GM21723 (cell line): ENCODE results near the gene FIGNL1.
A peak's percentile ranks its signal among the peaks of the same experiment; 100 is the strongest.

Experiments
- ATAC-seq: cut with Tn5 transposase; IDR thresholded peaks from one replicate; pipeline ENCODE4 v1.9.1; 2021; ENCODE audit warnings: mild to moderate bottlenecking, moderate library complexity; ENCODE audit not compliant: unreplicated experiment

FIGNL1 gene, protein sequence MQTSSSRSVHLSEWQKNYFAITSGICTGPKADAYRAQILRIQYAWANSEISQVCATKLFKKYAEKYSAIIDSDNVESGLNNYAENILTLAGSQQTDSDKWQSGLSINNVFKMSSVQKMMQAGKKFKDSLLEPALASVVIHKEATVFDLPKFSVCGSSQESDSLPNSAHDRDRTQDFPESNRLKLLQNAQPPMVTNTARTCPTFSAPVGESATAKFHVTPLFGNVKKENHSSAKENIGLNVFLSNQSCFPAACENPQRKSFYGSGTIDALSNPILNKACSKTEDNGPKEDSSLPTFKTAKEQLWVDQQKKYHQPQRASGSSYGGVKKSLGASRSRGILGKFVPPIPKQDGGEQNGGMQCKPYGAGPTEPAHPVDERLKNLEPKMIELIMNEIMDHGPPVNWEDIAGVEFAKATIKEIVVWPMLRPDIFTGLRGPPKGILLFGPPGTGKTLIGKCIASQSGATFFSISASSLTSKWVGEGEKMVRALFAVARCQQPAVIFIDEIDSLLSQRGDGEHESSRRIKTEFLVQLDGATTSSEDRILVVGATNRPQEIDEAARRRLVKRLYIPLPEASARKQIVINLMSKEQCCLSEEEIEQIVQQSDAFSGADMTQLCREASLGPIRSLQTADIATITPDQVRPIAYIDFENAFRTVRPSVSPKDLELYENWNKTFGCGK

DNA sequence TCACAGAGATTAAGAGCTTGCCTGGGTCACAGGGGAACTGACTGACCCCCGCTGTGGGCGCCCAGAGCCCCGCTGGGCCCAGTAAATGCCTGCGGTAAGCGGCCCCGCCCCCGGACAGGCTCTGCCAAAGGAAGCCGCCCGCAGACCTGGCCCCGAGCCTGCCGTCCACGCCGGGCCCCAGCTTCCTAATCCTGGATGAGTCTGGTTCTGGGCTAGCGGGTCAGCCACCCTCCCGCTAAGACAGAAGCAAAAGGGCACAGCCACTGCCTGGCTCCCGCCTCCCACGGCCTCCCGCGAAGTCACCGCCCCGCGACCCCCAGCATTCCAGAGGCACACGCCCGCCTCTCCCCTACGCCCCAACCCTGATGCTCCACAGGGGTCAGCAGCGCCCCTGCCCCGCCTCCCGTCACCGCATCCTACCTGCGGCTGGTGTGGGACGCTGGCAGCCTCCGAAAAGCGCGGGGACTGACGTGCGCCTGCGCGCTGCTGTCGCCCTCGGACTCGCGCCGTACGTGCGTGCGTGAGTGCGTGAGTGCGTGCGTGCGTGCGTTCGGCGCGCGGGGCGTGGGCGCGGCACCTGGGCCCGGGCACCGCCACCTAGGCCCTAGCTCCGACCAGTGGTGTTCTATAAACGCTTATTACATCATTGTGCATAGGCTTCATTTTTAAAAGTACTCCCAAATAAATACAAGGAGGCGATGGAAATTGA lies at the start of gene FIGNL1:
TSS of gene FIGNL1 (minus strand) at position 470 of the 709 bp plus-strand sequence. CDS start 3,063 bp downstream, outside the sequence.
- peak; percentile 84 for ATAC-seq

DNA sequence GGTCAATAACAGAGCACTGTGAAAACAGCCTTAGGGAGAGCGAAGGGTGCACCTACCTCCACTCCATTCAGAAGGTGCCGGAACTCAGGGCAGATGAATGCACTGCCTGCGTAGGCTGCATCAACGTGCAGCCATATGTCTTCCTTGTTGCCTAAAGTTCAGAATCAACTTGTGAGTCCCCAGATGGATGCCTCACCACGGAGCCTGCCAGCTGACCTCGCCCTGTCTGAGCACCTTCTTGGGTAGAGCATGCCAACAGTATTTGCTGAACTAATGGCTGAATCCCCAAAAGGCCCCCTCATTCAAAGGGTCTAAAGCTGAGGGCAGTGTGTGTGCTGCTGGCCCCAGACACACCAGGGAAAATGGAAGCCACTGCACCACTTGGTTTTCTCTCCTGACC lies 48.9 kb upstream of the FIGNL1 start:
- no peak for ATAC-seq

DNA sequence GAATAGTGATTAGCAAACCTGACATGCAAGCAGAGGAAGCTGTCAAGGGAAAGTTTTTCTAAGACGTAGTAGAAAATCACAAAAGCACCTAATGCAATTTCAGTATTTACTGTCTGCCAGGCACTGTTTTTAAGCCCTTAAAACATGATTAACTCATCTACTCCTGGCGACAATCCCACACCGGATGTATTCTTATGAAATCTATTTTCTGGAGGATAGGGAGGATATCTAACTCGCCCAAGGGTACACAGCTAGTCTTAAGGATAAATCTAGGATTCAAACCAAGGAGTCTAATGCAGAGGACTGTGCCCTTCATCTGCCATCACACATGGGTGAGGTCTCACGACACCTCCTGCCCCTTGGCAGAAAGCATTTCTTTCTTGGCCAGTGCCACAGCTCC lies 47.8 kb upstream of the FIGNL1 start:
- no peak for ATAC-seq

DNA sequence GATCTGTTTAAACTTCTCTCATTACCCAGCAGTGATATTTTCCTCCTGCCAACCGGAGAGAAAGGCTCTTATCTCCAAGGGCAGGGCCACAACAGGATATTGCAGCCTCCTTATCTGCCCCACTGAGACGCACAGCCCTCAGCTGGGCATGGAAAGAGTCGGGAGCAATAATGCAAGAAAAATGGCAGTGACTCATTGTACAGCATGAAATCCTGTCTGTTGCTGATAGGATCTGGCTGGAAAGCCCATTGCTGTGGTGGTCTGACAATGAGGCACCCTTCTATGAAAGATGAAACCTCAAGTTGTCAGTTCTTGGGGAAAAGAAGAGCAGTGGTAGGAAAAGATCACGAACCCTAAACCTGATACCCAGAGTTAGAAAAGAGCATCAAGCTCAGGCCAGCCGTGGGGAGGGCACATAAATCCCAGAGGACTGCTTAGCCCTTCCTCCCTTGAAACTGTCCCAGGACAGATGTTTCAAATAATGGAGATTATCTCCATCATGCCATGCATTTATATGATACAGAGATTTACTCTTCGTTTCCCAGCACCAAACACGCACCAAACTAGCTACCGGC lies 47.0 kb upstream of the FIGNL1 start:
- no peak for ATAC-seq

DNA sequence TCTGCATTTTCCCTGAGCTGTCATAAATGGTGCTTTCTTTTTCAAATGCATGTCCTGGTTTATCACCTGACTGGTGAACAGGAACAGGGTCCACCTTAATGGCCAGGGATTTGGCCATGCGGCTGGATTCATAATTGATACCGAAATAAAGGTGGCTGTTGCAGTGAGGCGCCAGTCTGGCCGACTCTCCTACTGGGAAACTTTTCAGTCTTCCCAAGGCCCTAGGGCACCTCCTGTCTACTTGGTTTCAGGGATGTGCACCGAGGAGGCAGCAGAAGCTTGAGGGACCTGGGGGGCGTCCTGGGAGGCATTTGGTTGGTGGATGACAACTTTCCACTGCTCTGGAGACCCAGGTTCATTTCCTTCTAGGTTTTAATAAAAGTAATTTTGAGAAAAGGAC lies 46.4 kb upstream of the FIGNL1 start:
- ATAC-seq, result no peak

DNA sequence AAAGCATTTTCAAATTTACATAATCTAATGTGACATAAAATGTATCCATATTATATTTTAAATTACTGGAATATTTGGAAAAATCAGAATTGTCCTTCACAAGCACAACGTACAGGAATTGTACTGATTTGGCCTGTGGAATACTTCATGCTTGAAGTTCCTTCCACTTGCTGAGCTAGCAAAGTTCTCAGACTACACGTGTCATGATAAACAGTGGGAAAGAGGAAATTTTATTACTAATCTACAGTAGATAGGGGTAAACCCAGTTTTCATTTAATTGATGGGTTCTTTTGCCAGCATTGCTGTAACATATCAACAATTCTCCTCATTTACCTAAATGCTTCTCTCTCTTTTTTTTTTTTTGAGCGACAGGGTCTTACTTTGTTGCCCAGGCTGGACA lies 45.6 kb upstream of the FIGNL1 start:
- no peak for ATAC-seq

DNA sequence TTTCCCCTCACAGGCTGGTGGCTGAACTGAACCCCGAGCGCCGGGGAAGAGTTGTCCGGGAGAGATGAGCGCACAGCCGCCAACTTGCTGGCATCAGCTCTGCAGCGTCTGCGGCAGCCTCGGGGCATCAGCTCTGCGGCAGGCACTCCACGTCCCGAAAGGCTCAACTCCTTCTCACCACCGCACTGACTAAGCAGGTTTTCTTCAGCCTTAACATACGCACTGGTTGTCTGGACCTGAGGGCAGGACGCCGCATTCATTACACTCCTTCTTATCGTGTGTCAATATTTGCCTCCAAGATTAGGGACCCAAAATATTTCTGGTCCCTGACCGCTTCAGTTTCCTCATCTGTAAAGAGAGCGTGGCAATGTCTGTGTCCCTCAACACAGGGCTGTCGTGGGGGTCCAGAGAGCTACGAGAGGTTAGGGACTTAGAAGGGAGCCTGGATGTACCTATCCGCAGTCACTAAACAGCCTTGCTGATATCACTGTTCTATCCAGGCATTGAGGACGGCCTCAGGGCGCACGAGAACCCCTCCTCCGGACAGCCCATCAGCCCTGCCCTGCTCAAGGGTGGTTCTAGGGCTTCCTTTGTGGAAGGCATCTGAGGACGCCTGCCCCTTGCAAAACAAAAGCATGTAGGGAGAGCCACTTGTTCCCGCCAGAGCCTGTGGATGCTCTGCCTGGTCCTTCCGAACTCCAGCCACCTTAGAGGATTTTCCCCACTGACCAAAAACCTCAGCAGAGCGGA lies 42.8 kb upstream of the FIGNL1 start:
- no peak for ATAC-seq

DNA sequence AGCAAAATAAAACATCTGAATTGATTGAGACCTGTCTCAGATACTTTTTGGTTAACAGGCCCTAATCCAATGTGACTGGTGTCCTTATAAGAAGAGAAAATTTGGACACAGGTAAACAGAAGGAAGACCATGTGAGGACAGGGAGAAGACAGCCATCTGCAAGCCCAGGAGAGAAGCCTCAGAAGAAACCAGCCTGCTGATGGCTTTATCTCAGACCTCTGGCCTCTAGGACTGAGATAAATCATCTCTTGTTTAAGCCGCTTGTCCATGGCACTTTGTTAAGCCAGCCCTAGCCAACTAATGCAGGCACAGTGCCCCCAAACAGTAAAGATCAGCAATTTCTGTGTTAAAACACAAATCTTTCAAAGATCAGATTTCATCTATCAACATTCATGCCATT lies 41.8 kb upstream of the FIGNL1 start:
- no peak for ATAC-seq

DNA sequence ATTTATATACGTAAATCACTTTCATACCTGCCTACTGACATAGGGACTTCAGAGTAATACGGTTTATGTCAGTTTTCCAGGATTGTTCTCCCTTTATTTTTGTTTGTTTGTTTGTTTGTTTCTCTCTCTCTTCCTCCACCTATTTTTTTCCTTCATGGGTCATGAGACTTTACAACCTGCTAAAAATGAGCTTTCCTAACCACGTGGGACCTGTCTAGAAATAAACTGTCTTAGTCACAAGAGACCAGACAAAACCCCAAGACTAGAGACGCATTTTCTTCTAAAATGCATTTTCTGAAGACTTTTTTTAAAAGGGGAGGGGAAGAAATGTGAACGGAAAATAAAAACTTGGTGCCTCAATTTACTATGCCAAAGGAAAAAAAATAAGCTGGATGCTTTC lies 41.1 kb upstream of the FIGNL1 start:
- no peak for ATAC-seq

DNA sequence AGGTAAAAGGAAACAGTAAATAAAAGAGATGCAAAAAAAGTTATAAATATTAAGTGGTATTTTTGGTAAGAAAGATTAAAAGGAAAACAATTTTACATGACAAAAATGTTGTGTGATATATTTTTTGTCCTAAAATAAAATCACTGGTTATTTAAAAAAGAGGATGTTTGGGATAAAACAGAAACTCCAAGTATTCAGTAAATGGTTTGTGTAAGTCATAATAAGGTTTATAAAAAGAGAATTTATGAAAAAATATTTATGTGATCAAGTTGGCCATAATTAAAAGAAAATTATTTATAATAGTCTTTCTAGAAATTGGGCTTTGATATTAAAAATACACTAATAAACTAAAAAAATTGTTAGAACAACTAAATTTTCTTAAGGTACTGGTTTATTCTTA lies 38.2 kb upstream of the FIGNL1 start:
- no peak for ATAC-seq

DNA sequence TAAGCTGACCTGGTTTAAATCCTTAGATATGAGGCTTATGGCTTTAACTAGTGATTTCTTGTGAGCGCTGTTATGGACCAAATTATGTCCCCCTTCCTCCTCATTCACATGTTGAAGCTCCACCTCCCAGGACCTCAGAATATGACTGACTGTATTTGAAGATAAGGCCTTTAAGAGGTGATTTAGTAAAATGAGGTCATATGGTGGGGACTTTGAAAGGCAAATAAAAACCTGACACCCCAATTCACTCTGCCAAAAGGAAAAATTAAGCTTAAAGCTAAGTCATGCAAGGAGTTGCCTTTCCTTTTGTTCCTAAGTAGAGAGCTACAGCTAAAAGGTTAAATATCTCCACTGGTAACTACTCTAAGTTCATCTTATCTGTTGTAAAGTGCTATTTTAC lies 36.4 kb upstream of the FIGNL1 start:
- no peak for ATAC-seq

DNA sequence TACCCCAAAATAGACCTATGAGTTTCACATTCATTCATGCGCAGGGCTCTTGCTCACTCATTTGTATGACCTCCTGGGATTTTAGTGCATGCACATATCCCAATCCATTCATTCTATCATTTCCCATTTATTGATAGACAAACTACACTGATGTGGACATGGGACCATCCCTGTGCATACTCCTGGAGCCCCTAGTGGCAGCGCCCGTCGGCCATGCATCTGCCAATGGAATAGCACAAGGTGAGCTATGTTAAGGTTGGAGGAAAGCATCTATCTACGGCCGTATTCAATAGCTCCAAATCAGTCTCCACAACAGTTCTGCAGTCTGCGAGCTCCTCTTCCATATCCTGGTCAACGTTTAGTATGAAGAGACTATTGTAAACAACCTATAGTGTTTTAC lies 31.7 kb upstream of the FIGNL1 start:
- no peak for ATAC-seq

DNA sequence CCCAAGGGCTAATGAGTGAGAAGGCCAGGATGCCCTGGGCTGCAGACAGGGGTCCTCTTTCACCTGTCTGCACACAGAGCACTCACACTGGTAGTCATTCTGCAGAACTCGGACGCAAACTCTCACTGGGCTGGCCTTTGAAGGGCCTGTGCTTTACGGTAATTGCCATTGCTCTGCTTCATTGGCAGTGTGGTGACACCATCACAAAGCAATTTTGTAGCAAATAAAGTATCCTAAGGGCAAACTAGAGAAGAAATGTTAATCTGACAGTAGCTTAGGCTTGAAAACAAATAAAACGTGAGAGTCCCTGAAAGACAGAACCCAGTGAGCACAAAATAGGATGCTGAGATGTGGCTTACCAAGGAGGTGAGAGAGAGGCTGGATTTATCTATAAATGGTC lies 30.6 kb upstream of the FIGNL1 start:
- no peak for ATAC-seq

DNA sequence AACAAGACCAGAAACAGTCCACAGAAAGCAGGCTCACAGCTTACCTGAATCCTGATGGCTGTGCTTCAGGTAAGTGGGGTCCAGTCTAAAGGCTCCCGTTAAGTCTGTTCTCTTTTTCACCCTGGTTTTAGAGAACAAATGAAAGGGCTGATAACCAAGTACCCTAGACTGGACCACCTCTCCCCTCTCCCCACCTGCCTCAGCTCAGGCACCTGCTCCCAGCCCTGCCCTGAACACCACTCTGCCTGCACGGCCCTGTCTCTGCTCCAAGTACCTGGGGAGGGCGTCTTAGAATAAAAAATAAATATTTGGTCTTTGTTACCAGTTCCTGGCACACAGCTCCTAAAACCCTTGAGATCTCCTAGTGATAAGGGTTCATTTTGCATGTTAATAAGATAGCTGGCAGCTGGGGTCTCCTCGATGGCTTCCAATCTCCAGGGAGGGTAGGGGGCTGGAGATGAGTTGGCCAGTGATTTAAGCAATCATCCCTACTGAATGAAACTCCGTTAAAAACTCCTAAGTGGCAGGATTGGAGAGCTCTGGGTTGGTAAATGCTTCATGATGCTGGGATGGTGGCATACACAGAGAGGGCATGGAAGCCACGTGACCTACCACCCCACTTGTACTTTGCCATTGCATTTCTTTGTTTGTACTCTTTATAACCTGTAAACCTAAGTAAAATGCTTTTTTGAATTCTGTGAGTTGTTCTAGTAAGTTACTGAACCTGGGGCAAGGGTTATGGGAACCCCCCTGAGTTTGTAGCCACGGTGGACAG lies 29.8 kb upstream of the FIGNL1 start:
- ATAC-seq, result no peak

DNA sequence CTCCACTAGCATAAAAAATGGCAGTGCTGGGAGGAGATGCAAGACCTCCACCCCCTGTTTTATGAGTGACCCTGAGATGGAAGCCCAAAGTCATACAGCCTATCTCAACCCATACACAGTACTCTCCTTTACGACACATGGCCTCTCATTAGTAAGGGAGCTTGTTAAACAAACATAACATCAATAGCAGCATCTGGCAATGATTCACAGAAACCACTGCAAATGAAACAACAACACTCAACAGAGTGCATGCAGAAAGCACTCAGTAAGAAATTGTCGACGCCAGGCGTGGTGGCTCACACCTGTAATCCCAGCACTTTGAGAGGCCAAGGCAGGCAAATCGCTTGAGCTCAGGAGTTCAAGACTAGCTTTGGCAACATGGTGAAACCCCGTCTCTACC lies 27.5 kb upstream of the FIGNL1 start:
- ATAC-seq, result no peak

DNA sequence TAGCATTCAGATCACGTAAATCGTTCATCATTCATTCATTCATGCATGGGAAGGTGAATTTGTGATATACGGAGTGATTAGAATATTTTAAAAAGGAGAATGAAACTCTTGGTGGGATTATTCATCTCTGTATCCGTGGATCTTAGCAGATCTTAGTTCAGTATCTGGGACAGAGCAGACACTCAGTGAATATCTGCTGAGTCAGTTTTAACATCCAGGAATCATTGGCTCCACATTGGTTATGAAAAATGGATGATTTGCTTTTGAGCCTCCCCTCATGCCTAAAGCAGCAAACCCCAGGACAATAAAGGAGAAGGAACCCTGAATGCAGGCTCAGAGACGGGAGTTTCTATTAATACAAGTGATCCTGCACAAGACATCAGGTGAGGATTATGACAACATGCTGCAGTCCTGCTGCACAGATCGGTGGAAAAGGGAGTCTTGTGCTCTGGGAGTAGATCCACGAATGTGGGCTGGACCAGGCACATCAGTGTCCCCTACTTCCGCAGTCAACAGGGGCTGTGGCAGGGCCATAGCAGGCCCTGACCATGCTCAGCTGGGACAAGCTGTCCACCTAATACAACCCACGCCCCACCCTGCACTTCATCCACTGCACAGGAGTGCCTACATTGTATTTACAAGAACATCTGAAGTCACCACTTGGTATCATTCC lies 26.9 kb upstream of the FIGNL1 start:
- no peak for ATAC-seq

DNA sequence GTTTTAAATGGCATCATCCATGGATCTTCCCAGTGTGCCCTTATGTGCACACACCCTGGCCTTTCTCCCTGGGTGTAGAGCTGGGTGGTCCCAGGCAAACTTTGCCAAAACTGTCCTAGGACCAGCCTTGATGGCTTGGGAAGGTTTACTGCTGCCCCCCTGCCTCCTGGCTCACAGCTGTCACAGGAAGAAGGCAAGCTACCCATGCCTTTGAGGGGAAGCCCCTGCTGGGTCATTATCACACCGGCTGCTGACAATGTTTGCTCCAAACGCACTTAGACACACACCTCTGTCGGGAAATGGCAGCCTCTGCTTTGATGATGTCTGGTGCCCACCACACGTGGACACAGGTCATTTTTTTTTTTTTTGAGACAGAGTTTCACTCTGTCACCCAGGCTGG lies 25.2 kb upstream of the FIGNL1 start:
- peak; percentile 57 for ATAC-seq

DNA sequence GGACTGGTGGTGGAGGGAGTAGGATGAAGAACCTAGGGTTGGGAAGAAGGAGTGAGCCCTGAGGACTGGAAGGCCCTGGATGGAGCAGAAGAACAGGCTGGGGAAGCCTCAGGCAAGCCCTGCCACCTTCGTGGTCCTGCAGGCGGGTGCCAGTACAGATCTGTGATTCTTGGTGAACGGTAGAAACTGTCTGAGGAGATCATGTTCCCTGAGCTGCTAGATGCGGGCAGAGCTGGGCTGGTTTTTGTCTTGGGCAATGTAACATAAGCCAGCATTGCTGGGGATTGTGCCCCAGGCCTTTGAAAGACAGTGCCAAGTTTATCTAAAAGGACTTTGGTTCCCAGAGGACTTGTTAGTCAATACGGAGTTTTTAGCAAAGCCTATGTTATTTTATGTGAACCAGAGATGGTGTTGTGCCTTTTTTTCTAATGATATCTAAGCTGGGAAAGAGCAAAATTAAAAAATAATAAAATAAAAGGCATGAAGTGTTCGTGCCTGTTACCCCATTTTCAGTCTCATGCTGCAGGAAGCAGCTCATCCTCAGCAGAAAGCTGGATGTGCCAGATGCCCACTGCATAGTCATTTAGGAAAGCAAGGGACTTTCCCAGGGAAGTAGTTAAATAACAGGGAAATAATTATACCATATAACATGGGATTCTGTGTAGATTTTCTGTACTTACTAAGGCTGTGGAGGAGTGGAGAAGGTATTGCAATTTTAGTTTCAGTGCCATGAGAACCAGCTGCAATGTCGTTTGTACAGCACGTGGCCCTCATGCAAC lies 24.4 kb upstream of the FIGNL1 start:
- no peak for ATAC-seq

DNA sequence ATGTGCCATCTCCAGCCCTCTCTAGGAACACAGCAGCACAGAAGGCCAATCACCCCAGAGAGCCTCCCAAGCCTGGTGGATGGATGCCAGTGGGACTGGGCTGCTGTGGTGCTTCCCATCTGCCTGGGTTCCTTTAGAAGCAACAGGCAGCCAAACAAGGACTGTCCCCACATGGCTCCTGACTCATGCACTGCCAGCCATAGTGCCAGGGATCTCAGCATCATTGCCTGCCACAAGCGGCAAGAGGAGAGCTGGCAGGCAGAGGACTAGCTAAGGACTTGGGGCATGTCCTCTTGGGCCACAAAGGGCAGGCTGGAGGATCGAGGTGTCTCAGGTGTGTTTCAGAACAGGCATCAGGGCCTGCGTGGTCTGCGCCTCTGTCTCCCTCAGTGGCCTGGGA lies 23.4 kb upstream of the FIGNL1 start:
- ATAC-seq, result no peak
